SKM-1 treated with dmso at 0.1 percent for 144 hours (cell line): Measurements from ENCODE around the gene CACNG4.
"Not testable (repeated sequence)": the region's sequence is repeated elsewhere in the genome, so short reads cannot be mapped to it uniquely, and the experiment has no call there.

Experiments
- DNase-seq: peaks from one replicate; lab custom pipeline; 2025; ENCODE audit not compliant: unreplicated experiment; lab: John Stamatoyannopoulos, UW

CACNG4 gene

GRCh38 chr17:67041119-67041518, 76.6 kb downstream of the CACNG4 start:
- not testable (repeated sequence) for DNase-seq

GRCh38 chr17:67041531-67041930, 77.0 kb downstream of the CACNG4 start:
- no peak for DNase-seq

GRCh38 chr17:67041941-67042899, 77.7 kb downstream of the CACNG4 start:
- no peak for DNase-seq

DNA sequence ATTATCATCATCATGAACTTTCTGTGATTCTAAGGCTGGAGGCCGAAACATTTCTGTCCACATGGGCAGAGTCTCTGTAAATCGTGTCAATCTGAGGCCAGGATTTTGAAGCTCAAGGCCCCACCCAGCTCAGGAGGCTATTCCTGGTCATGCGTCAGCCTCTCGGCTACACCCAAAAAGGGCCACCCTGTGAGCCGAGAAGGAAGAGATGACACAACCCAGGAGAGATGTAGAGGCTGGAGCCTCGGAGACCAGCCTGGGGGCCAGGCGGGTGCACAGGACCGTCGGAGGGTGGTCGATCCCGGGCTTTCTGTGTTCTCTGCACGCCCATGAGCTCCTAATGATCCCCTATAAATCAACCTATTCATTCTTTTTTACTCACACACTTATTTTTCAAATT, 78.8 kb downstream of the CACNG4 start:
- no peak for DNase-seq

DNA sequence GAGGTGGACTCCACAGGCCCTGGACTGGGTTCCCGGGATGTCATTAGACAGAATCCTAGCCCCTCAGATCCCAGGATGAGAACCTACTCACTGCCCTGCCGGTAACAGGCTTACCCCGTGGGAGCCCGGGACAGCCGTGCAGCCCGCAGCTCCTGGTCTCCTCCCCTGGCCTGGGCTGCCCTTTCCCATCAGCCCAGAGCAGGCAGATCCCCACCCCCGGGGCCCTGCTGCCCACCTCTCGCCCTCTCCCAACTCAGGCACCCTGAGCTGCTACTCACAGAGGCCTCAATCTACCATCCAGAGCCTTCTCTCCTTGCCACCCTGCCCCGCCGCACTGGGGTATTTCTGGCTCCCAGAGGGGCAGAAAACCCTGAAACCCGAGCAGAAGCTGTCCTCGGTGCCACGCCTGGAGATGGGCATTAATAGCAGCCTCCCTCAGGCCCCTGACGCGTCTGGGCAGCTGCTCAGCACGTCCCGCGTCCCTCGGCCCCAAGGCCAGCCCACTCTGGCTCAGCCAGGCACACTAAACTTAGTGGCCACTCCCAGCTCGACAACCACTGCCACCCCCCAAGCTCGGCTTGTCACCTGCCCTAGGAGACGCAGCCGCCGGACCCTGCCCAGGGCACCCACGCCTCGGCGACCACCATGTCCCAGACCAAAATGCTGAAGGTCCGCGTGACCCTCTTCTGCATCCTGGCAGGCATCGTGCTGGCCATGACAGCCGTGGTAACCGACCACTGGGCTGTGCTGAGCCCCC, 79.7 kb downstream of the CACNG4 start, which contains the start of gene CACNG1:
Gene CACNG1, plus strand, starts transcription at position 539 of the 757 bp plus-strand sequence. Its CDS starts 107 bp downstream, at position 646.
- no peak for DNase-seq

DNA sequence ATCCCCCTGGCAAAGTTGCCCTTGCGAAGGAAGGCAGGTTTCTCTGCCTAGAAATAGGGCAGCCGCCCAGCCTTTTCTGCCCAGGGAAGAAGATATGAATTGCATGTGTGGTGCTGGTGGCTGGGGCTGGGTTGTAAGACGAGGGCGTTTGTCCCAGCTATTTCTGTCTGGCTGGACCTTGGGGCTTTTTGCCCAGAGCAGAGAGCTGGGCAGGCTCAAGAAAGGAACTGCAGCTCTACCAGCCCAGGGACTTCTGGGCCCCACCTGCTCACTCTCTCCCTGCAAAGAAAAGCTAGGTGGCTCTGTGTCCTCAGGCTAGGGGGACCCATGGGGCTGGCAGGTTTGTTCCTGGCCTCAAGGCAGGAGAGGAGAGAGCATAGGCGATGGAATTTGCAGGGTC, 80.4 kb downstream of the CACNG4 start:
- no peak for DNase-seq

DNA sequence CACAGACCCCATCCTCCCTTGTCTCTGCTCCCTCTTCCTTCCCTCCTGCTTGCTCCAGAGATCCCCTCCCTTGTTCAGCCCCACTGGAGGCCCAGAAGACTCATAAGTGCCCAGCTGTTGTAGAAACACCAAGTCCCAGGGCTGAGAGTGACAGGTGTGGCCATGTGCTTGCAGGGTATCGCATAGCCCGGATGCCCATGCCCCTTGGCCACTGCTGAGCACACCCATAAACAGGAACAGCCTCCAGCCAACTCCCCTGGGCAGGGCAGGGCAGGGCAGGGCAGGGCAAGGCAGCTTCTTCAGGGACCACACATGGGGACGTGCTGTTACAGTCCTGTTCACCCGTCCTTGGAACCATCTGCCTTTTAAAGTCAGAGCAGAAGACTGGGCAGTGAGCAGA, 81.9 kb downstream of the CACNG4 start:
- DNase-seq = no peak

- DNase-seq = no peak
Observed at GRCh38 chr17:67047382-67047781, 82.9 kb downstream of the CACNG4 start.

DNA sequence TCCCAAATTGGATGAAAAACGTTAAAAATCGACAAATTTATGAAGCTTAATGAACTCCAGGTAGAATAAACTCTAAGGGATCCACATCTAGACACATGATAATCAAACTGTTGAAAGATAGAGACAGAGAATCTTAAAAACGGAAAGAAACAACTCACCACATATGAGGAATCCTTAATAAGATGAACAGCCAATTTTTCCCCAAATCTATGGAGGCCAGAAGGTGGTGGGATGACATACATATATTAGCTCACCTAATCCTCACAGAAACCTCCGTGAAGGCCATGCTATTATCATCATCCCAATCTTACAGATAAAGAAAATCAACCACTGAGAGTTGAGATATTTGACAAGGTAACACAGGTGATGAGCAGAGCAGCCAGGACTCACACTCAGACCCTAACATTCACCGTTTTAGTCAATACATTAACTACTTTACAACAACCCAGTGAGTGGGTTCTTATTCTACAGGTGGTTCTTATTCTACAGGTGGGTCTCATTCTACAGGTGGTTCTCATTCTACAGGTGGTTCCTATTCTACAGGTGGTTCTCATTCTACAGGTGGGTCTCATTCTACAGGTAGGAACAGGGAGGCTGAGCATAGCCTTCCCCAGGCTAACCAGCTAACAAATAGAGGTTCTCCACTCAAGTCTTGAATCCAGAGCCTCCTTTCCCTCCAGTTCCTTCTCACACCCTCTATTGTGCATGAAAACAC, 84.7 kb downstream of the CACNG4 start:
- no peak for DNase-seq

DNA sequence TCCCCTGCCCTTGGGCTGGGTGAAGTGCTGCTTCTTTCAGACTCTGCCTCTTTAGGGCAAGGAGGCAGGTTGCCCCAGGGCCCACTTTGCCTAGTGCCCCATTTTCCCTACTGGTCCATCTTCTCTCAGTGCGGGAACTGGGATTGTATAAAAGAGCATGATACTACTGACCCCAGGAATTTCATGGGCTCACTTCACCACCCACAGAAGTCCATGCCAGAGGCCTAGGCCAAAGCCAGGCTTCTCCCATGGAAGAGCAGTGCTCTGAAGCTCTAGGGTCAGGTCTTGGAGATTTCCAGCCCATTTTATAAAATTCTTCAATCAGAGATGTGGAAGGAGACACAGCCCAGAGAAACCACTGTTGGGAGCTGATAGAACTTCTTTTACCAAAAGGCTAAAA, 85.6 kb downstream of the CACNG4 start:
- no peak for DNase-seq

DNA sequence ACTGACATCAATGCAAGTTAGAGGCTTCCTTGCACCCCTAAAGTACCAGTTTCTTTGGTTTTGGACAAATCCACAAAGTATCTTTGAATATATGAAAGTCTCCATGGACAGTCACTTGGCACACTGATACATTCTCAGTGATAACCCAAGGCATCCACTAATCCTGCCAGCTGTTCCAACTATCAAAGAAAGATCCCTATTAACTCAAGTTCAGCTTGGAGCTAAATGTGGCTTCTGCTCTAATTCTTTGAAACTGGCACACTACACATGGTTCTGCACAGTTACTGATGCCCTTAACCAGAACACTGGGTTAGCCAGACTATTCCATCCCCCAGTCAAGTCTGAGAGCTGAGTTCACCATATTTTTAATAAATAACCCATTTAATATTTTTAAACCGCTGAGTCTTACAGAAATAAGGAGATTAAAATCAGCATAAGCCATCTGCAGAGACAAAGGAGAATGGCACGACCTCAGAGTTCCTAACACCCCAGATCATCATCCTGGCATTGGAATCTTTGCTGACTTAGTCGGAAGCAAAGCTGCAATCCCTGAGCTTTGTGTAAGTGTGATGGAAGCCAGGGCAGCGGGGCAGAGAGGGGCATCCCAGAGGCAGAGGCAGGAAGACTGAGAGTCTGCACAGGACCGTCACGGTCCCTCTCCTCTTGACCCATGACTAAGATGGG, 86.1 kb downstream of the CACNG4 start:
- no peak for DNase-seq

DNA sequence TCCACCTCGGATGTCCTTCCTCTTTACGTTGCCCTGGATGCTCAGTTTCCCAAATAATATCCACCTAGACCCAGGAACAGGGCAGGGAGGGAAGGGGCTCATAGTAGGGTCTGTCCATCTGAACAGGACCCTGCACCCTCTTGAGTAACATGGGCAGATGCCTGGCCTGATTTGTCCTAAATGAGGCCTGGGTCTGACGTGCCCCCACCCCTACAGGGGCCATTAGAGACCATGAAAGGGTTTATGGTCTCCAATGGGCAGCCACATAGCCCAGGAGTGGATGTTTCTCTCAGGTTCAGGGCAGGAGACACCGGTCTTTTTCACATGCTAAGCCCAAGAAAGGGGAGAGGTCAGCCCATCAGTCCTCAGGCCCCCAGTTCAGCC, 86.6 kb downstream of the CACNG4 start:
- no peak for DNase-seq

DNA sequence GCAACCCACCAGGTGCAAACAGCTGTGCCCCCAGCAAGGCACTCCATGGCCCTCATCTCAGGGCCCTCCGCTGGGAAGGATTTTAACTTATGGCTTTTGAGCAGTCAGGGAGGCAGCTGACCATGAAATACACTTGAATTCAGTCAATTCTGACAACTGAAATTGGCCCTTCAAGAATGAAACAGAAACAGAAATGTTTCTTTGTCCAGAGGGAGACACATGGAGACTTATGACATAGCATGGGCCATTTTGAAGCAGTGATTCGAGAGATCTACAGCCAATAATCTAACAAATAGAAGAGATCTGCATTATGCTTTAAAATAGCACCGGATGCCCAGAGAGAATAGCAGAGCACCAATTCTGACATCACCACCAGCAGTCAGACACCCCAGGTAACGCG, 87.3 kb downstream of the CACNG4 start:
- no peak for DNase-seq

DNA sequence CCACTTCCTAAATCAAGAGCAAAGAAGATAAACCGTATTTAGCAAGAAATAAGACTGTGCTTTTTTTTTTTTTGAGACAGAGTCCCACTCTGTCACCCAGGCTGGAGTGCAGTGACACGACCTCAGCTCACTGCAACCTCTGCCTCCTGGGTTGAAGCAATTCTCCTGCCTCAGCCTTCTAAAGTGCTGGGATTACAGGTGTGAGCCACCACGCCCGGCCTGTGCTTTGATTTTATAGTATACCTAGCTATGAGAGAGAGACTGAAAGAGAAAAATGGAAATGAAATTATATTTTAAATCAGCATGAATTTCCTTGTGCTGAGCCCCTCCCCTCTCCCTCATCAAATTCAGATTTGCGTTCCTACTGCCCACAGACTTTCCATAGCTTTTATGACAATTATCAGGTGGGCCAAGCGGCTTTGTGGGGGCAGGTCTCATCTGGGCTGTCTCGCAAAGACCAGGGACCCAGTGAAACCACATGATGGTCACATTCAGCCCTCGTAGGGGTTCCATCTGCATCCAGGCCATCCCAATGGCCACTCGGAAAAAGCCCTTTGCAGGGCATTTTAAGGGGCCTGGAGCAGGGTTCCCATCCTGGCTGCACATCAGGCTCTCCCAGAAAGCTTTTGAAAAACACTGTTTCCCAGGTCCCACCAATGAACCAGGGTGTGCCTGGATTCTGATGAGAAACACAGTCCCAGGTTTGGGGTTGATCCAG, 88.4 kb downstream of the CACNG4 start:
- DNase-seq = no peak

DNA sequence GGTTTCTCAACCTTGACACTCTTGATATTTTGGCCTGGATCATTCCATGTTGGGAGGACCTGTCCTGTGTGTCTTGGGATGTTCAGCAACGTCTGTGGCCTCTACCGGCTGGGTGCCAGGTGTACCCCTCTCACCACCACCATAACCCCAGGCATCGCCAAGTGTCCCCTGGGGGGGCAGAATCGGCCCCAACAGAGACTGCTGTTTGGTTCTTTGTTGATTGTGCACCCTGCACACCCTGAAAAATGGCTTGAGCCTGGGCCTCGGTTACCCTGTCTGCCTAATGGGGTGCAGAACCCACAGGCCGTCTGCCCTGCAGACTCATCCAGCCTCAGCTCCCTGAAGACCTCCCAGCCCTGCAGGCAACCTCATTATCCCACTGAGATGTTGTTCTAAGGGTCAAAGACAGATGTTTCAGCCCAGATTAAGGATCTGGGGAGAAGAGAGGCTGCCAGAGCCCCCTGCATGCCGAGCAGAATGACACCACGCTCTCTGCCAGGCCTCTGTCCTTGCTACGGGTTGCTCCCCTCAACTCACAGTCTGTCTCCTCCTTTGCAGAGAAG, 89.0 kb downstream of the CACNG4 start:
- no peak for DNase-seq

GRCh38 chr17:67054011-67054591, 89.6 kb downstream of the CACNG4 start:
- DNase-seq = no peak

- no peak for DNase-seq
Observed at GRCh38 chr17:67054608-67055007, 90.1 kb downstream of the CACNG4 start.

DNA sequence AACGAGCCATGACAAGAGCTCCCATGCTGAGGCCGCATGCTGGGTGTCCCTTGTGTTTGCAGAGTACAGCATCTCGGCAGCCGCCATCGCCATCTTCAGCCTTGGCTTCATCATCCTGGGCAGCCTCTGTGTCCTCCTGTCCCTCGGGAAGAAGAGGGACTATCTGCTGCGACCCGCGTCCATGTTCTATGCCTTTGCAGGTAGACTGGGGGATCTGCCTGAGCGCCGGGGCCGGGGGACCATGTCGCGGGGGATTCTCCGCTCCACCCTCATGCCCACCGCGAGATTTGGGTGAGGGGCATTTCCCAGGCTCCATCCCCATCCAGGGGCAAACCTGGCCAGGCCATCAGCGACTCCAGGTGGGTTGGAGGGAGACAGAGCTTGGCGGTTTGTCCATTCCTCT, 90.5 kb downstream of the CACNG4 start:
- no peak for DNase-seq
